PFSK-1 (cell line): ENCODE data around the gene NBEAL2. TPM values are rescaled to one million over a fixed set of nuclear protein-coding genes. Genes with fewer than 3 reads are reported as not detected.
A peak's percentile ranks its signal among the peaks of the same experiment; 100 is the strongest.

Experiments
- FOXP2 ChIP-seq: optimal IDR thresholded peaks from 2 replicates; pipeline ENCODE3; 2011; ENCODE audit warnings: borderline replicate concordance, control low read depth, inconsistent platforms; ENCODE audit not compliant: insufficient read depth; ENCODE audit errors: extremely low read length, extremely low read depth
- POLR2AphosphoS5 ChIP-seq: IDR thresholded peaks from 2 replicates; pipeline ENCODE4 v1.6.1; 2012; ENCODE audit warnings: low read depth, mild to moderate bottlenecking, control low read depth, low read length, moderate library complexity
- SIN3A ChIP-seq: IDR thresholded peaks from 2 replicates; pipeline ENCODE4 v1.6.1; 2012; ENCODE audit warnings: mild to moderate bottlenecking, low read length, moderate library complexity, borderline replicate concordance; ENCODE audit not compliant: insufficient read depth
- TAF1 ChIP-seq: IDR thresholded peaks from 2 replicates; pipeline ENCODE4 v1.6.1; 2012; ENCODE audit warnings: low read length, control low read depth, borderline replicate concordance; ENCODE audit not compliant: insufficient read depth
- polyA plus RNA-seq: library from polyadenylated mRNA; unstranded; fragments of >200 nt; gene quantifications from one replicate; pipeline ENCODE4 v1.2.1, GENCODE V29; 2012; ENCODE audit warnings: low read depth, missing spikeins; ENCODE audit not compliant: insufficient read length
- TF ChIP-seq, protein P1 (sequence below), 2 experiments: IDR thresholded peaks; 2 replicates each; pipeline versions ENCODE4 v1.6.1 to v1.8.0; 2011 to 2012; ENCODE audit warnings: low read depth in 2 of 2, low read length in 2 of 2, control low read depth in 1 of 2, inconsistent platforms in 1 of 2, mild to moderate bottlenecking in 1 of 2, moderate library complexity in 1 of 2; ENCODE audit not compliant: insufficient read depth in 1 of 2

NBEAL2 gene, protein sequence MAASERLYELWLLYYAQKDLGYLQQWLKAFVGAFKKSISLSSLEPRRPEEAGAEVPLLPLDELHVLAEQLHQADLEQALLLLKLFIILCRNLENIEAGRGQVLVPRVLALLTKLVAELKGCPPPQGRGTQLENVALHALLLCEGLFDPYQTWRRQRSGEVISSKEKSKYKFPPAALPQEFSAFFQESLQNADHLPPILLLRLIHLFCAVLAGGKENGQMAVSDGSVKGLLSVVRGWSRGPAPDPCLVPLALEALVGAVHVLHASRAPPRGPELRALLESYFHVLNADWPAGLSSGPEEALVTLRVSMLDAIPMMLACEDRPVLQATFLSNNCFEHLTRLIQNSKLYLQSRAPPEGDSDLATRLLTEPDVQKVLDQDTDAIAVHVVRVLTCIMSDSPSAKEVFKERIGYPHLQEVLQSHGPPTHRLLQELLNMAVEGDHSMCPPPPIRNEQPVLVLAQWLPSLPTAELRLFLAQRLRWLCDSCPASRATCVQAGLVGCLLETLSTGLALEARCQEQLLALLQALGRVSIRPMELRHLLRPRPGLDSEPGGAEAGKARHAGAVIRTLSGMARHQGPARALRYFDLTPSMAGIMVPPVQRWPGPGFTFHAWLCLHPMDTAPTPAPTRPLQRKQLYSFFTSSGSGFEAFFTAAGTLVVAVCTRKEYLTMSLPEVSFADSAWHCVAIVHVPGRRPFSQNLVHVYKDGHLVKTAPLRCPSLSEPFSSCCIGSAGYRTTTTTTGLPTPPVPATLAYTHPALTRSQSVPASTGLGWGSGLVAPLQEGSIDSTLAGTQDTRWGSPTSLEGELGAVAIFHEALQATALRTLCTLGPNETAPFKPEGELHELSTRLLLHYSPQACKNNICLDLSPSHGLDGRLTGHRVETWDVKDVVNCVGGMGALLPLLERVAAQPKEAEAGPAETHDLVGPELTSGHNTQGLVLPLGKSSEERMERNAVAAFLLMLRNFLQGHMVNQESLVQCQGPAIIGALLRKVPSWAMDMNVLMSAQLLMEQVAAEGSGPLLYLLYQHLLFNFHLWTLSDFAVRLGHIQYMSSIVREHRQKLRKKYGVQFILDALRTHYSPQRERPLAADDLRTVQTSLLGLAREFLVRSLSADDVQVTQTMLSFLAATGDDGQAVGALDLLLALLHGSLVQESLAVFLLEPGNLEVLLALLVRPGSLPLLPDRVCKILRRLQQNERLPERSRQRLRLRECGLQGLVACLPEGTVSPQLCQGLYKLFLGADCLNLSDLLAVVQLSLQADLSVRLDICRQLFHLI (N-terminal part only)
- 34.4 TPM for polyA plus RNA-seq

DNA sequence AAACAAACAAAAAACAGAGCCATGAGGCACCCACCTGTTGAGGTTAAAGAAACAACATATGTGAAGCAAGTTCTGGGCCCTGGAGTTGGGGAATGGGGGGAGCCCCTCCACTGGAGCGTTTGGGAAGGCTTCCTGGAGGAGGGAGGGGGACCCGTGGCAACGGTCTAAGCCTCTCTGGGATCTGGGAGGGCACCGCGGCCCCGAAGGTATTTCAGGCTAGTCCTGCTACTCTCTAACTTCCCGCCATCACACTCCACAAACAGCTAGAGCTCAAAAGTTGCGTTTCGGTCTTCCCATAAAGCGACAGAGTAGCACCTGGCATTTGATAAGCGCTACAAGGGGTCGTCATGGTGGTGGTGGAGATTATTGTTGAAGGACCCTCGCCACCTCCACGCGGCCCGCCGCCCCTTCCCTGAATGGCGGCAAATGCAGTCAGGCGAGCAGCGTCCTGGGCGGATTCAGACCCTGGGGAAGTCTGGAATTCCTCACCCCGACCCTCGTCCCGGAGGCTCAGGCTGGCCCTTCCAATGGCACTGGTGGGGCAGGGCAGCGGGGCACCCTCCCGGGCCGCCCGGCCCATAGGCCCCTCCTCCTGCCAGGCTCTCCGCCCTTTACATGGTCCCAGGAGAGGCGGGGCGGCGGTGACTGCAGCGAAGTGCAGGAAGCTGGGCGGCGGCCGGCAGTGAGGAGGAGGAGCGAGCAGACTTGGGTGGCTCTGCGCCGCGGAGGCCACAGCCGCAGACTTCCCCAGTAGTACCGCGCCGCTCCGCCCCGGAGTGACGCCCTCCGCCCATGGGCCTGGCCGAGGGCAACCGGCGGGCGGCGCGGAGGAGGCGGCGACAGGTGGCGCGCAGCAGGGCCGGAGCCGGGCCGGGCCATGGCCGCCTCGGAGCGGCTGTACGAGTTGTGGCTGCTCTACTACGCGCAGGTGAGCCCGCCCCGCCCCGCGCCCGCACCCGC lies at the start of gene NBEAL2:
NBEAL2 (plus strand) TSS at position 682 of the 960 bp plus-strand sequence; CDS start at position 878, 196 bp downstream.
- TF ChIP-seq SIN3A (no peak), TAF1 (peak; percentile 75; the same call in 1 of the 2 replicates), POLR2AphosphoS5 (peak; percentile 24; the same call in 1 of the 2 replicates), FOXP2 (no peak)
- TF ChIP-seq, protein P1, sequence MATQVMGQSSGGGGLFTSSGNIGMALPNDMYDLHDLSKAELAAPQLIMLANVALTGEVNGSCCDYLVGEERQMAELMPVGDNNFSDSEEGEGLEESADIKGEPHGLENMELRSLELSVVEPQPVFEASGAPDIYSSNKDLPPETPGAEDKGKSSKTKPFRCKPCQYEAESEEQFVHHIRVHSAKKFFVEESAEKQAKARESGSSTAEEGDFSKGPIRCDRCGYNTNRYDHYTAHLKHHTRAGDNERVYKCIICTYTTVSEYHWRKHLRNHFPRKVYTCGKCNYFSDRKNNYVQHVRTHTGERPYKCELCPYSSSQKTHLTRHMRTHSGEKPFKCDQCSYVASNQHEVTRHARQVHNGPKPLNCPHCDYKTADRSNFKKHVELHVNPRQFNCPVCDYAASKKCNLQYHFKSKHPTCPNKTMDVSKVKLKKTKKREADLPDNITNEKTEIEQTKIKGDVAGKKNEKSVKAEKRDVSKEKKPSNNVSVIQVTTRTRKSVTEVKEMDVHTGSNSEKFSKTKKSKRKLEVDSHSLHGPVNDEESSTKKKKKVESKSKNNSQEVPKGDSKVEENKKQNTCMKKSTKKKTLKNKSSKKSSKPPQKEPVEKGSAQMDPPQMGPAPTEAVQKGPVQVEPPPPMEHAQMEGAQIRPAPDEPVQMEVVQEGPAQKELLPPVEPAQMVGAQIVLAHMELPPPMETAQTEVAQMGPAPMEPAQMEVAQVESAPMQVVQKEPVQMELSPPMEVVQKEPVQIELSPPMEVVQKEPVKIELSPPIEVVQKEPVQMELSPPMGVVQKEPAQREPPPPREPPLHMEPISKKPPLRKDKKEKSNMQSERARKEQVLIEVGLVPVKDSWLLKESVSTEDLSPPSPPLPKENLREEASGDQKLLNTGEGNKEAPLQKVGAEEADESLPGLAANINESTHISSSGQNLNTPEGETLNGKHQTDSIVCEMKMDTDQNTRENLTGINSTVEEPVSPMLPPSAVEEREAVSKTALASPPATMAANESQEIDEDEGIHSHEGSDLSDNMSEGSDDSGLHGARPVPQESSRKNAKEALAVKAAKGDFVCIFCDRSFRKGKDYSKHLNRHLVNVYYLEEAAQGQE (IDR thresholded peaks at IDR 0.05; ENCODE audit: insufficient read depth in 1 of 2, low read depth in 2 of 2, low read length in 2 of 2), result peak in 1 of 2 experiments; percentile 13; a peak in 1 of 4 replicates

DNA sequence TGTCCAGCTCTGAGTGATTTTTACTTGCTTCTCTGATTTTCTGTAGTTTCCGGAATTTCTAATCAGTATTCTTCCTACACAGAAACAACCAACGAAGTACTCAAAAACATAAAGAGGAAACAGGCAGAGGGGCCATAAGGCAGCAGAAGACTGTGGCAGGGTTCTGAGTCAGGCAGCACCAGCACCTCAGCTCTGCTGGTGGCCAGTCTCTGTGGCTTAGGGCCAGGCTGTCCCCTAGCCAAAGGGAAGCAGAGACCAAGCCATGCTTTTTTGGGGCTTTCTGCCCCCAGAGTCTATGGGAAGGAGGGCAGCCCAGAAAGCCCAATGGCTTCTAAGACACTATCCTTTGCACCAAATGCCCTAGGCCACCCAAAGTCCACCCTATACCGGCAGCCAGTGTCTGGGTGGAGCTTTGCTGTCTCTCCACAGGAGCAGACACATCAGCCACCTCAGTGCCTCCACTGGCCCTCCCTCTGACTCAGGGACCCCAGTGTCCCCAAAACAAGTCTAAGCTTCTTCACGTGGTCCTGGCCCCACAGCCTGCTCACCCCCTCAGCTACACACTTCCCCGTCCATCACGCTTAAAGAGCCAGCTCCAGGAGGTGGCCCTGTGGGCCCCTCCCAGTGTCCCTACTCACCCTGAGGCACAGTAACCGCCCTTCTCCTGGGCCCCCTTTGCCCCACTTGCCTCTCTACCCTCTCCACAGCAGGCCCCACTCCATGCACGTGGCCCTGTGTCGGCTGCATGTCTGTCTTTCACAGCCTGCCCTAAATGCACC lies 49.1 kb upstream of the NBEAL2 start:
- TF ChIP-seq SIN3A (no peak), TAF1 (no peak), POLR2AphosphoS5 (no peak), FOXP2 (no peak)
- TF ChIP-seq, protein P1 (IDR thresholded peaks at IDR 0.05; ENCODE audit: insufficient read depth in 1 of 2, low read depth in 2 of 2, low read length in 2 of 2), result no peak

DNA sequence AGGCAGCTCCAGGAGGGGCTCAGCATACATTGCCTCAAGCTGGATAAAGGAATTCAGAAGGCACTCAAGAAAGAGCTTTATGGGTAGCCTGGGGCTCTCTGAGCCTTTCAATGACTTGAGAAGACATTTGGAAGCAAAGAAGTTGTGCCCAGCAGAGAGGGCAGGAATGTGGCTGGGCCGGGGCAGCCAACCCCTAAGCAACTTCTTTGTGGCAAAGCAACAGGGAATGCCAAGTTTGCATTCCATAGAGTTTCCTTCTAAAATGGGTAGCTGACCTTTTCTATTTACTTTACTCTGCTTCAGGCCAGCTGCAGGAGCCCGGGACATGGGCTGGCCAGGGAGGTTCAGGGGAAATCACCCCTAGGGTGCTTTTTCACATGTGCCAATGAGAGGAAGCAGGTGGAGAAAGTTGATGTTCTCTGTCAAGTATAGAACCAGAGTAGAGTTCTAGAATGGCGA lies 48.5 kb upstream of the NBEAL2 start:
- no peak for TF ChIP-seq POLR2AphosphoS5
- TF ChIP-seq, protein P1 (IDR thresholded peaks at IDR 0.05; ENCODE audit: insufficient read depth in 1 of 2, low read depth in 2 of 2, low read length in 2 of 2), result no peak
- no peak for TF ChIP-seq TAF1
- TF ChIP-seq FOXP2, result no peak
- no peak for TF ChIP-seq SIN3A
